A549 (cell line): Measurements from ENCODE around the gene KRT23. TPM values are rescaled to one million over a fixed set of nuclear protein-coding genes. Genes with fewer than 3 reads are reported as not detected.

Source experiments
- ATAC-seq, 2 experiments: fragments of 200-7000 bp in 1 of 2; fragments of >200 bp in 1 of 2; cut with Nextera tagmentation in 1 of 2; cut with Tn5 transposase in 1 of 2; 3 replicates each; pipeline versions ENCODE4 v1.8.0 to v1.9.1; 2018 to 2020; ENCODE audit warnings: mild to moderate bottlenecking in 1 of 2, moderate library complexity in 1 of 2
- CTCF ChIA-PET: fragments of 300-600 bp; sonication (Branson Sonifier 250); formaldehyde crosslinking; extraction: SDS; loops from one replicate; lab custom pipeline; 2021; ENCODE audit warnings: antibody characterized with exemption, inconsistent platforms; lab: Yijun Ruan, JAX
- POLR2A ChIA-PET: fragments of 350-600 bp; formaldehyde crosslinking; extraction: SDS; loops from one replicate; lab custom pipeline; 2021; ENCODE audit warnings: antibody characterized with exemption, inconsistent platforms; lab: Yijun Ruan, JAX
- DNase-seq, 2 experiments: peaks; one replicate each; pipeline versions ENCODE4 v3.0.0 to v3.0.0-alpha.2; 2011 to 2016; ENCODE audit warnings: low read depth in 1 of 2, low spot score in 1 of 2
- FAIRE-seq: peaks from 2 replicates; lab custom pipeline; 2011; peaks lifted over from hg19 to GRCh38; lab: Jason Lieb, UNC
- H3K27ac ChIP-seq, 2 experiments: fragments of >200 bp; sonication (Bioruptor Twin); formaldehyde crosslinking; 3 replicates each; pipeline ENCODE4 v1.5.1; 2016 to 2017
- H3K4me1 ChIP-seq: fragments of >200 bp; sonication (Bioruptor Twin); formaldehyde crosslinking; 3 replicates; pipeline ENCODE4 v1.6.1; 2016
- H3K4me2 ChIP-seq: fragments of >200 bp; sonication (Bioruptor Twin); formaldehyde crosslinking; 3 replicates; pipeline ENCODE4 v1.6.1; 2016
- H3K4me3 ChIP-seq: fragments of >200 bp; sonication (Bioruptor Twin); formaldehyde crosslinking; 3 replicates; pipeline ENCODE4 v1.5.1; 2016
- H3K9me3 ChIP-seq: fragments of >200 bp; sonication (Bioruptor Twin); formaldehyde crosslinking; 3 replicates; pipeline ENCODE4 v1.6.1; 2016
- ATOH8 ChIP-seq: fragments of 250-450 bp; sonication (Bioruptor Pico); IDR thresholded peaks from 2 replicates; pipeline ENCODE4 v1.5.0; 2020; ENCODE audit warnings: low read depth, mild to moderate bottlenecking, moderate library complexity
- BHLHE40 ChIP-seq: IDR thresholded peaks from 2 replicates; pipeline ENCODE4 v1.6.1; 2012; ENCODE audit warnings: low read depth, low read length, inconsistent platforms
- CBX2 ChIP-seq: fragments of 200-600 bp; sonication (generic); IDR thresholded peaks from 2 replicates; pipeline ENCODE4 v1.6.1; 2016; ENCODE audit warnings: low read depth, mild to moderate bottlenecking, borderline replicate concordance
- CBX8 ChIP-seq: fragments of 200-600 bp; sonication (generic); IDR thresholded peaks from 2 replicates; pipeline ENCODE4 v1.6.1; 2016
- CHD2 ChIP-seq: fragments of 150-350 bp; IDR thresholded peaks from 2 replicates; pipeline ENCODE4 v1.6.1; 2014; ENCODE audit warnings: low read length; ENCODE audit not compliant: partially characterized antibody
- CTCF ChIP-seq: fragments of >200 bp; sonication (Bioruptor Twin); formaldehyde crosslinking; IDR thresholded peaks from 3 replicates; pipeline ENCODE4 v1.5.1; 2016
- ELK1 ChIP-seq: fragments of 150-350 bp; IDR thresholded peaks from 2 replicates; pipeline ENCODE4 v1.6.1; 2014; ENCODE audit warnings: low read depth, mild to moderate bottlenecking, low read length
- ESRRA ChIP-seq: fragments of 150-350 bp; IDR thresholded peaks from 2 replicates; pipeline ENCODE4 v1.6.1; 2014; ENCODE audit warnings: mild to moderate bottlenecking, low read length, borderline replicate concordance
- FOXS1 ChIP-seq: fragments of 250-450 bp; sonication (Bioruptor Pico); IDR thresholded peaks from 2 replicates; pipeline ENCODE4 v1.5.0; 2020; ENCODE audit warnings: mild to moderate bottlenecking, moderate library complexity
- GATA3 ChIP-seq: IDR thresholded peaks from 2 replicates; pipeline ENCODE4 v1.6.1; 2012; ENCODE audit warnings: borderline replicate concordance
- HDAC2 ChIP-seq: fragments of 200-600 bp; sonication (generic); IDR thresholded peaks from 2 replicates; pipeline ENCODE4 v1.6.1; 2016
- HEYL ChIP-seq: fragments of 250-450 bp; sonication (Bioruptor Pico); IDR thresholded peaks from 2 replicates; pipeline ENCODE4 v1.8.0; 2021; ENCODE audit warnings: mild to moderate bottlenecking, moderate library complexity
- HMGXB4 ChIP-seq: fragments of 250-450 bp; sonication (Bioruptor Pico); IDR thresholded peaks from 2 replicates; pipeline ENCODE4 v1.5.0; 2021; ENCODE audit warnings: mild to moderate bottlenecking, moderate library complexity, borderline replicate concordance
- HOXB13 ChIP-seq: fragments of 250-450 bp; sonication (Bioruptor Pico); IDR thresholded peaks from 2 replicates; pipeline ENCODE4 v1.5.0; 2020; ENCODE audit warnings: low read depth, mild to moderate bottlenecking, moderate library complexity
- JUNB ChIP-seq: fragments of >200 bp; sonication (Bioruptor Twin); formaldehyde crosslinking; IDR thresholded peaks from 2 replicates; pipeline ENCODE4 v1.6.1; 2016
- KDM5A ChIP-seq: fragments of 200-600 bp; sonication (generic); IDR thresholded peaks from 2 replicates; pipeline ENCODE4 v1.6.1; 2016; ENCODE audit warnings: antibody characterized with exemption, mild to moderate bottlenecking
- MAFK ChIP-seq: fragments of 450-650 bp; IDR thresholded peaks from 2 replicates; pipeline ENCODE4 v1.6.1; 2014; ENCODE audit not compliant: partially characterized antibody
- MYC ChIP-seq: IDR thresholded peaks from 2 replicates; pipeline ENCODE4 v1.6.1; 2012; ENCODE audit warnings: mild to moderate bottlenecking, inconsistent platforms, low read length, improper control_type of control experiment, borderline replicate concordance
- PBX3 ChIP-seq: IDR thresholded peaks from 2 replicates; pipeline ENCODE4 v1.6.1; 2012
- PHF8 ChIP-seq: fragments of 200-600 bp; sonication (generic); IDR thresholded peaks from 2 replicates; pipeline ENCODE4 v1.6.1; 2016; ENCODE audit warnings: low read depth, mild to moderate bottlenecking, antibody characterized with exemption, moderate library complexity, borderline replicate concordance
- POLR2A ChIP-seq: IDR thresholded peaks from 2 replicates; pipeline ENCODE4 v1.6.1; 2012; ENCODE audit warnings: mild to moderate bottlenecking, low read length
- POLR2AphosphoS2 ChIP-seq: conservative IDR thresholded peaks from 2 replicates; pipeline ENCODE4 v1.6.1; 2012; ENCODE audit warnings: low read length, improper control_type of control experiment, inconsistent platforms
- SMC3 ChIP-seq: fragments of >200 bp; sonication (Bioruptor Twin); formaldehyde crosslinking; IDR thresholded peaks from 3 replicates; pipeline ENCODE4 v1.6.1; 2018; ENCODE audit warnings: inconsistent platforms
- ZNF302 ChIP-seq: fragments of 250-450 bp; sonication (Bioruptor Pico); IDR thresholded peaks from 2 replicates; pipeline ENCODE4 v1.9.0; 2021; ENCODE audit warnings: inconsistent platforms, mild to moderate bottlenecking, moderate library complexity
- whole genome bisulfite sequencing: methylation state at CpG from one replicate; pipeline ENCODE4 v1.1.6; 2017; ENCODE audit errors: missing lambda C conversion rate; 5-methylcytosine and 5-hydroxymethylcytosine counted together
- polyA plus RNA-seq, 4 experiments: library from polyadenylated mRNA; depleted of rRNA in 3 of 4; stranded (reverse); fragments of >200 nt; fragmentation: RNase III in 1 of 4; extraction: RNeasy Plus Mini Kit Qiagen cat#74134 plus additional on column Dnase treatment in 1 of 4; gene quantifications; 2 replicates in 3 of 4; 3 replicates in 1 of 4; pipeline ENCODE4 v1.2.3, GENCODE V29; 2011 to 2017

The KRT23 gene
- polyA plus RNA-seq, 2 of the 4 experiments (the other 2 are of a cell fraction) = not detected

GRCh38 chr17:40962059-40962561 is 24.7 kb upstream of the KRT23 start:
- no peak overlapping the region for H3K4me2 ChIP-seq
- ChIA-PET CTCF (interaction anchor here (1.1 to 1.8 kb wide), 6 partner anchors 11 to 587 kb away, joined by 3 to 6 read pairs (median 4); no protein-coding TSS in a partner anchor), POLR2A (no interaction called here)
- 90% methylated on average over 4 of the region's 4 CpGs for WGBS
- H3K4me1 ChIP-seq = peaks cover 12% of the 10 kb centered on the region
- DNase-seq = no peak
- H3K27ac ChIP-seq = no peak overlapping the region
- H3K4me3 ChIP-seq = no peak overlapping the region
- no peaks in the 10 kb centered on the region for H3K9me3 ChIP-seq
- ATAC-seq = no peak
- no peak for FAIRE-seq
- TF ChIP-seq CHD2 = no peak
- TF ChIP-seq POLR2AphosphoS2 = no peak
- no peak for TF ChIP-seq JUNB
- peak; percentile 73 for TF ChIP-seq MAFK

GRCh38 chr17:40961591-40961990 is 24.1 kb upstream of the KRT23 start:
- Histone ChIP-seq H3K4me3 (no peak overlapping the region), H3K27ac (no peak overlapping the region), H3K9me3 (no peaks in the 10 kb centered on the region), H3K4me2 (no peak overlapping the region), H3K4me1 (peaks cover 17% of the 10 kb centered on the region)
- CTCF ChIA-PET = interaction anchor here (1.1 to 1.8 kb wide), 6 partner anchors 11 to 587 kb away, joined by 3 to 6 read pairs (median 4); no protein-coding TSS in a partner anchor
- 43% methylated on average over 1 of the region's 1 CpG for WGBS
- POLR2A ChIA-PET = no interaction called here
- FAIRE-seq (no peak), DNase-seq (no peak), ATAC-seq (no peak)
- TF ChIP-seq JUNB (no peak), HOXB13 (no peak), CTCF (no peak), POLR2A (no peak), HDAC2 (no peak), ZNF302 (no peak), MYC (no peak), ELK1 (no peak), BHLHE40 (no peak), ESRRA (no peak), FOXS1 (CRISPR knock-in tag) (no peak), KDM5A (no peak), CBX2 (no peak), GATA3 (no peak), HMGXB4 (CRISPR knock-in tag) (no peak), SMC3 (no peak)

- ChIA-PET CTCF (interaction anchor here (1.0 to 1.5 kb wide), 3 partner anchors 28 to 536 kb away, joined by 3 to 7 read pairs (median 3); no protein-coding TSS in a partner anchor), POLR2A (no interaction called here)
- no peak overlapping the region for H3K27ac ChIP-seq
- FAIRE-seq = no peak
- no peak overlapping the region for H3K4me2 ChIP-seq
- whole genome bisulfite sequencing = 91% methylated on average over 10 of the region's 10 CpGs
- H3K4me3 ChIP-seq = no peak overlapping the region
- TF ChIP-seq PHF8 = no peak
- no peak for TF ChIP-seq JUNB
- no peak for TF ChIP-seq MAFK
- TF ChIP-seq PBX3 = no peak
- no peak for TF ChIP-seq BHLHE40
- TF ChIP-seq CBX2 = no peak
- no peak for TF ChIP-seq HEYL (CRISPR knock-in tag)
- TF ChIP-seq ATOH8 = no peak
- TF ChIP-seq CBX8 = no peak
- ATAC-seq = no peak
- DNase-seq = no peak
- H3K4me1 ChIP-seq = peaks cover 24% of the 10 kb centered on the region
- no peaks in the 10 kb centered on the region for H3K9me3 ChIP-seq
Observed at GRCh38 chr17:40960144-40960543, 22.7 kb upstream of the KRT23 start.
